PC-9 (cell line): ENCODE results near the gene BRSK2. TPM values are rescaled to one million over a fixed set of nuclear protein-coding genes. Genes with fewer than 3 reads are reported as not detected.

ENCODE experiments used
- BruUV-seq: library from RNA; stranded (reverse); fragments of 400-500 nt; replicated peaks from 2 replicates; lab custom pipeline; 2021; lab: Mats Ljungman, UMichigan
- CTCF ChIA-PET: fragments of 300-600 bp; sonication (Branson Sonifier 250); formaldehyde crosslinking; loops from one replicate; lab custom pipeline; 2022; ENCODE audit warnings: antibody characterized with exemption; lab: Charles Lee
- POLR2A ChIA-PET: fragments of 300-600 bp; sonication (Branson Sonifier 250); formaldehyde crosslinking; loops from one replicate; lab custom pipeline; 2022; ENCODE audit warnings: antibody characterized with exemption; ENCODE audit not compliant: unreplicated experiment; lab: Charles Lee
- DNase-seq, 2 experiments: peaks; one replicate each; pipeline versions ENCODE4 v3.0.0 to v3.0.0-alpha.2; 2015 to 2022; ENCODE audit warnings: mixed read lengths in 1 of 2
- H2AFZ ChIP-seq: fragments of 200-600 bp; sonication (generic); 2 replicates; pipeline ENCODE4 v1.8.1; 2017; ENCODE audit warnings: antibody characterized with exemption
- H3F3A ChIP-seq: fragments of 200-600 bp; sonication (generic); 2 replicates; pipeline ENCODE4 v1.8.1; 2017; ENCODE audit warnings: antibody characterized with exemption, mild to moderate bottlenecking, low read depth; ENCODE audit not compliant: insufficient read depth
- H3K27ac ChIP-seq: fragments of 200-600 bp; sonication (generic); 2 replicates; pipeline ENCODE4 v1.6.1; 2016; ENCODE audit warnings: mixed run types
- H3K27me3 ChIP-seq: fragments of 200-600 bp; sonication (generic); 2 replicates; pipeline ENCODE4 v1.6.1; 2016; ENCODE audit warnings: low read depth, mixed run types; ENCODE audit not compliant: insufficient read depth
- H3K36me3 ChIP-seq: fragments of 200-600 bp; sonication (generic); 2 replicates; pipeline ENCODE4 v1.6.1; 2016; ENCODE audit warnings: low read depth, mixed run types
- H3K4me1 ChIP-seq: fragments of 200-600 bp; sonication (generic); replicated peaks from 2 replicates; pipeline ENCODE4 v1.6.1; 2016; ENCODE audit warnings: mixed run types; ENCODE audit not compliant: insufficient read depth
- H3K4me2 ChIP-seq: fragments of 200-600 bp; sonication (generic); 2 replicates; pipeline ENCODE4 v1.6.1; 2017; ENCODE audit warnings: mixed run types
- H3K4me3 ChIP-seq: fragments of 200-600 bp; sonication (generic); 2 replicates; pipeline ENCODE4 v1.6.1; 2016; ENCODE audit warnings: mixed run types
- H3K79me2 ChIP-seq: fragments of 200-600 bp; sonication (generic); 2 replicates; pipeline ENCODE4 v1.6.1; 2017; ENCODE audit warnings: low read depth, mixed run types
- H3K9me2 ChIP-seq: fragments of 200-600 bp; sonication (generic); 2 replicates; pipeline ENCODE4 v1.8.1; 2017; ENCODE audit warnings: mild to moderate bottlenecking; ENCODE audit not compliant: insufficient read depth
- H3K9me3 ChIP-seq: fragments of 200-600 bp; sonication (generic); 2 replicates; pipeline ENCODE4 v1.8.1; 2016; ENCODE audit warnings: low read depth; ENCODE audit not compliant: insufficient read depth
- H4K20me1 ChIP-seq: fragments of 200-600 bp; sonication (generic); 2 replicates; pipeline ENCODE4 v1.8.1; 2017; ENCODE audit not compliant: insufficient read depth
- EZH2 ChIP-seq: fragments of 200-600 bp; sonication (generic); IDR thresholded peaks from 2 replicates; pipeline ENCODE4 v1.8.0; 2017; ENCODE audit warnings: antibody characterized with exemption, low read depth
- intact Hi-C: fragments of 100-400 bp; cut with micrococcal nuclease; formaldehyde crosslinking; loops from one replicate; pipeline ENCODE4 v1.10.0; 2022; ENCODE audit not compliant: unreplicated experiment
- total RNA-seq: library from RNA; stranded (reverse); gene quantifications from 2 replicates; pipeline ENCODE4 v1.2.3, GENCODE V29; 2021
- TF ChIP-seq, protein P1 (sequence below): fragments of 200-600 bp; sonication (generic); conservative IDR thresholded peaks from 2 replicates; pipeline ENCODE4 v1.6.1; 2017; ENCODE audit warnings: mixed run types, antibody characterized with exemption, mild to moderate bottlenecking, moderate library complexity

The BRSK2 gene
- total RNA-seq, 1 experiment from 2014 or later = 2.9 TPM

DNA sequence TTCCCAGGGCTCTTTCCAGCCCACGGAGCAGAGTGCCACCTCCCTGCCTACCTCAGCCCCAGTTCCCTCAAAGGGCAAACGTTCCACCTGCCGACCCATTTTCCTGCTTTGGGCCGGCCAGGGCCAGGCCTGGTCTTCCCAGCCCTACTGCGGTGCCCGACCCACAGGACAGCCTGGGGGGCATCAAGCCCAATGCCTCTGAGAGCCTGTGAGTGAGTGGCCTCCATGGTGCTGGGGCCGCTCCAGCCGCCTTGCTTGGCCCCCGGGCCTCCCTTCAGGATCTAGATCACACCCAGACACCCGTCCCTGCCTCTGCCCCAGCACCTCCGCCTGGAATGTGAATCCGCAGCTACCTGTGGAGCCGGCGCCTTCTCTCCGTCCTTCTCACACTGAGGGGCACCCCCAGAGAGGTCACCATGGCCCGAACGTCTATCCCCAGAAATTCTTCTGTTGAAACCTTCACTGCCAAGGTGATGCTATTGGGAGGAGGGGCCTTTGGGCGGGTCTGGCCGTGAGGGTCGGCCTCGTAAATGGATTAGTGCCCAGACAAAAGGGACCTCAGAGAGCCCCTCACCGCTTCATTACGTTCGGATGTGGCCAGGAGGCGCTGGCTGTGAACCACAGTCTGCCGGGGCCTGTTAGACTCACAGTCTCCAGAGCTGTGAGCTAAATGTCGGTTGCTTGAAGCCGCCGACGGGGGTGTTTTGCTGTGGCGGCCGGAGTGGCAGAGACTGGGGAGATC is 36.2 kb upstream of the BRSK2 start:
- DNase-seq = no peak
- Histone ChIP-seq H3K4me2 (no peak overlapping the region), H3K79me2 (no peaks in the 10 kb centered on the region), H3K27ac (no peak overlapping the region), H3K9me3 (no peaks in the 10 kb centered on the region), H3K4me1 (no peaks in the 10 kb centered on the region), H4K20me1 (no peaks in the 10 kb centered on the region), H2AFZ (no peak overlapping the region), H3K4me3 (no peak overlapping the region), H3K9me2 (no peaks in the 10 kb centered on the region), H3K27me3 (no peaks in the 10 kb centered on the region), H3F3A (no peaks in the 10 kb centered on the region), H3K36me3 (no peaks in the 10 kb centered on the region)
- CTCF ChIA-PET = no interaction called here
- POLR2A ChIA-PET = no interaction called here
- TF ChIP-seq, protein P1, sequence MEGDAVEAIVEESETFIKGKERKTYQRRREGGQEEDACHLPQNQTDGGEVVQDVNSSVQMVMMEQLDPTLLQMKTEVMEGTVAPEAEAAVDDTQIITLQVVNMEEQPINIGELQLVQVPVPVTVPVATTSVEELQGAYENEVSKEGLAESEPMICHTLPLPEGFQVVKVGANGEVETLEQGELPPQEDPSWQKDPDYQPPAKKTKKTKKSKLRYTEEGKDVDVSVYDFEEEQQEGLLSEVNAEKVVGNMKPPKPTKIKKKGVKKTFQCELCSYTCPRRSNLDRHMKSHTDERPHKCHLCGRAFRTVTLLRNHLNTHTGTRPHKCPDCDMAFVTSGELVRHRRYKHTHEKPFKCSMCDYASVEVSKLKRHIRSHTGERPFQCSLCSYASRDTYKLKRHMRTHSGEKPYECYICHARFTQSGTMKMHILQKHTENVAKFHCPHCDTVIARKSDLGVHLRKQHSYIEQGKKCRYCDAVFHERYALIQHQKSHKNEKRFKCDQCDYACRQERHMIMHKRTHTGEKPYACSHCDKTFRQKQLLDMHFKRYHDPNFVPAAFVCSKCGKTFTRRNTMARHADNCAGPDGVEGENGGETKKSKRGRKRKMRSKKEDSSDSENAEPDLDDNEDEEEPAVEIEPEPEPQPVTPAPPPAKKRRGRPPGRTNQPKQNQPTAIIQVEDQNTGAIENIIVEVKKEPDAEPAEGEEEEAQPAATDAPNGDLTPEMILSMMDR = no peak
- TF ChIP-seq EZH2 = no peak
- intact Hi-C loops = no loop called here
- BruUV-seq = no TSS peak

DNA sequence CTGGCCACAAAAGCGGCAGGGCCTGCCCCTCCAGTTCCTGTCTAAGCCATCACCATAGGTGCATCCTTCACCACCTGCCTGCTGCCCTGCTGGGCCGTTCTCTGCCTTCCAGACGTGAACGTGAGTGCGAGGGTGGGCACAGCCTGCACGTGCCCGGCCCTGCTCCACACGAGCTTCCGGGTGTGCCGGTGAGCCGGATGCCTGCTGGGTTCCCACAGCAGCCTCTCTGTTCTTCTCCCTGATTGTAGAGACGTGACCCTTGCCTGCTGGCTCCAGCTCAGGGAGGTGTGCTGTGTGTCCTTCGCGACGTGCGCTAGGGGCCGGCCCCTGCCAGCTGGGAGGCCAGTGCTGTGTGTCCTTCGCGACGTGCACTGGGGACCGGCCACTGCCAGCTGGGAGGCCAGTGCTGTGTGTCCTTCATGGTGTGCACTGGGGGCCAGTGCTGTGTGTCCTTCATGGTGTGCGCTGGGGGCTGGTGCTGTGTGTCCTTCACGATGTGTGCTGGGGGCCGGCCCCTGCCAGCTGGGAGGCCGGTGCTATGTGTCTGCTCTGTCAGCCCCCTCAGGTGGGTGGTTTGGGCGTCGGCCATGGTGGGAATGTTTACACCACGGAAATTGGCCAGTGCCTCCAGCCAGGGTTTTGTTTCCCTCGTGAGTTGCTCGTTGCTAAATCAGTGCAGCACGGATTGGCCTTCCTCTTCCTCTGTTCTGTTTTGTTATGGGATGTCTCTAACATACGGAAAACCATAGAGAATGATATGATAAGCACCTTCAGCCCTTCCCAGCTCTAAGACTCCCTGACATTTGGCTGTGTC is 35.4 kb upstream of the BRSK2 start:
- Histone ChIP-seq H3K27me3 (0 out of 2 replicates have a peak, but pooled peaks cover under 1% of the 10 kb centered on the region), H2AFZ (no peak overlapping the region), H3K79me2 (no peaks in the 10 kb centered on the region), H3K4me2 (no peak overlapping the region), H3K9me2 (no peaks in the 10 kb centered on the region), H3K4me3 (no peak overlapping the region), H3F3A (no peaks in the 10 kb centered on the region), H3K4me1 (no peaks in the 10 kb centered on the region), H4K20me1 (no peaks in the 10 kb centered on the region), H3K27ac (no peak overlapping the region), H3K9me3 (no peaks in the 10 kb centered on the region), H3K36me3 (no peaks in the 10 kb centered on the region)
- intact Hi-C loops = no loop called here
- no peak for DNase-seq
- CTCF ChIA-PET = no interaction called here
- POLR2A ChIA-PET = no interaction called here
- BruUV-seq = no TSS peak
- TF ChIP-seq, protein P1 = no peak
- TF ChIP-seq EZH2 = no peak

DNA sequence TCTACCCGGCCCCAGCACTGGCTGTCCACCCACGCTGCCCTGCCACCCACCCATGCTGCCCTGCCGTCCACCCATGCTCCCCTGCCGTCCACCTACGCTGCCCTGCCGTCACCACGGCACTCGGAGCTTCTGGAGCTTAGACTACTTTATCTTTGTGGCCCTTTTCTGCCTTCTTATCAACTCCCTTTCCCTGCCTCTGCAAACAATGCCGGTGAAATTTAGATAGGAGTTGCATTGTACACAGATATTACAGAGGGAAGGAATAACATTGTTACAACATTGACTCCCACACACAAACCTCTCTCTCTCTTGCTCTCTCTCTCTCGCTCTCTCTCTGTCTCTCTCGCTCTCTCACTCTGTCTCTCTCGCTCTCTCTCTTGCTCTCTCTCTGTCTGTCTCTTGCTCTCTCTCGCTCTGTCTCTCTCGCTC is 33.7 kb upstream of the BRSK2 start:
- H3K4me1 ChIP-seq = no peaks in the 10 kb centered on the region
- BruUV-seq = no TSS peak
- ChIA-PET CTCF (no interaction called here), POLR2A (no interaction called here)
- H3K27ac ChIP-seq = no peak overlapping the region
- no peaks in the 10 kb centered on the region for H3K36me3 ChIP-seq
- no peak overlapping the region for H3K4me2 ChIP-seq
- H3K79me2 ChIP-seq = no peaks in the 10 kb centered on the region
- H3F3A ChIP-seq = no peaks in the 10 kb centered on the region
- H3K9me2 ChIP-seq = no peaks in the 10 kb centered on the region
- intact Hi-C loops = no loop called here
- no peaks in the 10 kb centered on the region for H4K20me1 ChIP-seq
- no peaks in the 10 kb centered on the region for H3K9me3 ChIP-seq
- TF ChIP-seq, protein P1 = no peak
- TF ChIP-seq EZH2 = no peak
- H3K27me3 ChIP-seq = peaks cover 10% of the 10 kb centered on the region; the same call in 1 of the 2 replicates
- H2AFZ ChIP-seq = no peak overlapping the region
- no peak overlapping the region for H3K4me3 ChIP-seq
- DNase-seq = no peak
